Activated naive CD4-positive, alpha-beta T cell treated with anti-CD3 and anti-CD28 coated beads, Interleukin-2, amount 50 U/mL, for 24 hours (primary cell): Measurements from ENCODE around the gene HSD11B1L.

Source experiments
- H3K27ac Mint-ChIP-seq: one replicate; pipeline ENCODE4 v1.8.0; 2021; ENCODE audit warnings: mild to moderate bottlenecking, mixed read lengths
- H3K27me3 Mint-ChIP-seq: one replicate; pipeline ENCODE4 v1.8.0; 2021; ENCODE audit warnings: mixed read lengths
- H3K36me3 Mint-ChIP-seq: one replicate; pipeline ENCODE4 v1.8.0; 2021; ENCODE audit warnings: mixed read lengths
- H3K4me1 Mint-ChIP-seq: one replicate; pipeline ENCODE4 v1.8.0; 2021; ENCODE audit warnings: mixed read lengths
- H3K4me3 Mint-ChIP-seq: one replicate; pipeline ENCODE4 v1.8.0; 2021; ENCODE audit warnings: mild to moderate bottlenecking, mixed read lengths
- H3K9me3 Mint-ChIP-seq: one replicate; pipeline ENCODE4 v1.8.0; 2021; ENCODE audit warnings: mixed read lengths

The HSD11B1L gene

GRCh38 chr19:5690125-5690954, 9.5 kb downstream of the HSD11B1L start, which contains the start of gene RPL36:
RPL36 (plus strand) TSS chr19:5690295; CDS start chr19:5690508, 213 bp downstream.
- H3K36me3 Mint-ChIP-seq: peaks cover 14% of the 10 kb centered on the region

GRCh38 chr19:5690955-5691821, 10.4 kb downstream of the HSD11B1L start:
- Mint-ChIP-seq H3K36me3 (peaks cover 14% of the 10 kb centered on the region), H3K4me1 (peaks cover 11% of the 10 kb centered on the region), H3K27me3 (no peaks in the 10 kb centered on the region), H3K27ac (peak overlapping the region; percentile 99), H3K9me3 (no peaks in the 10 kb centered on the region), H3K4me3 (peak overlapping the region; percentile 98)

More at GRCh38 chr19:5690125-5690954, 9.5 kb downstream of the HSD11B1L start, which contains the start of gene RPL36:
- Mint-ChIP-seq H3K9me3 (no peaks in the 10 kb centered on the region), H3K4me3 (peak within 1 kb of the TSS; percentile 98), H3K27me3 (no peaks in the 10 kb centered on the region), H3K27ac (peak within 1 kb of the TSS; percentile 99), H3K4me1 (peaks cover 11% of the 10 kb centered on the region)

GRCh38 chr19:5691822-5692722, 11.2 kb downstream of the HSD11B1L start:
- Mint-ChIP-seq H3K4me3 (peak overlapping the region; percentile 98), H3K27ac (peak overlapping the region; percentile 99), H3K9me3 (no peaks in the 10 kb centered on the region), H3K36me3 (peaks cover 14% of the 10 kb centered on the region), H3K27me3 (no peaks in the 10 kb centered on the region), H3K4me1 (peaks cover 11% of the 10 kb centered on the region)

- H3K27ac Mint-ChIP-seq: peak overlapping the region; percentile 99
- H3K27me3 Mint-ChIP-seq: no peaks in the 10 kb centered on the region
- H3K4me1 Mint-ChIP-seq: peaks cover 11% of the 10 kb centered on the region
- H3K36me3 Mint-ChIP-seq: peaks cover 14% of the 10 kb centered on the region
- H3K4me3 Mint-ChIP-seq: peak overlapping the region; percentile 98
- no peaks in the 10 kb centered on the region for H3K9me3 Mint-ChIP-seq
Measured at GRCh38 chr19:5692723-5693194, 11.9 kb downstream of the HSD11B1L start.

GRCh38 chr19:5693195-5694166, 12.7 kb downstream of the HSD11B1L start:
- Mint-ChIP-seq H3K36me3 (peaks cover 14% of the 10 kb centered on the region), H3K4me1 (peaks cover 5% of the 10 kb centered on the region), H3K4me3 (peak overlapping the region; percentile 98)

GRCh38 chr19:5694167-5694955, 13.5 kb downstream of the HSD11B1L start:
- Mint-ChIP-seq H3K4me3 (peak overlapping the region; percentile 44), H3K27me3 (no peaks in the 10 kb centered on the region), H3K4me1 (peaks cover 4% of the 10 kb centered on the region), H3K36me3 (peaks cover 14% of the 10 kb centered on the region), H3K9me3 (no peaks in the 10 kb centered on the region), H3K27ac (peak overlapping the region; percentile 86)

More at GRCh38 chr19:5693195-5694166, 12.7 kb downstream of the HSD11B1L start:
- Mint-ChIP-seq H3K27me3 (no peaks in the 10 kb centered on the region), H3K9me3 (no peaks in the 10 kb centered on the region), H3K27ac (peak overlapping the region; percentile 99)

GRCh38 chr19:5694956-5695648, 14.3 kb downstream of the HSD11B1L start:
- no peaks in the 10 kb centered on the region for H3K4me1 Mint-ChIP-seq
- H3K27me3 Mint-ChIP-seq: no peaks in the 10 kb centered on the region
- no peak overlapping the region for H3K27ac Mint-ChIP-seq
- no peak overlapping the region for H3K4me3 Mint-ChIP-seq
- H3K9me3 Mint-ChIP-seq: no peaks in the 10 kb centered on the region
- peaks cover 14% of the 10 kb centered on the region for H3K36me3 Mint-ChIP-seq

GRCh38 chr19:5695649-5696195, 14.9 kb downstream of the HSD11B1L start:
- H3K36me3 Mint-ChIP-seq: peaks cover 10% of the 10 kb centered on the region
- no peaks in the 10 kb centered on the region for H3K4me1 Mint-ChIP-seq
- no peak overlapping the region for H3K4me3 Mint-ChIP-seq
- no peaks in the 10 kb centered on the region for H3K27me3 Mint-ChIP-seq
- no peak overlapping the region for H3K27ac Mint-ChIP-seq
- no peaks in the 10 kb centered on the region for H3K9me3 Mint-ChIP-seq

GRCh38 chr19:5696196-5697021, 15.6 kb downstream of the HSD11B1L start:
- Mint-ChIP-seq H3K27me3 (no peaks in the 10 kb centered on the region), H3K4me1 (no peaks in the 10 kb centered on the region), H3K36me3 (peaks cover 8% of the 10 kb centered on the region), H3K9me3 (no peaks in the 10 kb centered on the region), H3K4me3 (no peak overlapping the region), H3K27ac (peak overlapping the region; percentile 62)

- no peaks in the 10 kb centered on the region for H3K27me3 Mint-ChIP-seq
- H3K4me1 Mint-ChIP-seq: no peaks in the 10 kb centered on the region
- no peaks in the 10 kb centered on the region for H3K9me3 Mint-ChIP-seq
- H3K36me3 Mint-ChIP-seq: peaks cover 8% of the 10 kb centered on the region
- no peak overlapping the region for H3K27ac Mint-ChIP-seq
- H3K4me3 Mint-ChIP-seq: no peak overlapping the region
Measured at GRCh38 chr19:5697022-5697889, 16.4 kb downstream of the HSD11B1L start.

GRCh38 chr19:5697890-5698634, 17.2 kb downstream of the HSD11B1L start:
- Mint-ChIP-seq H3K4me3 (no peak overlapping the region), H3K27ac (no peak overlapping the region), H3K9me3 (no peaks in the 10 kb centered on the region), H3K27me3 (no peaks in the 10 kb centered on the region), H3K4me1 (no peaks in the 10 kb centered on the region), H3K36me3 (peaks cover 6% of the 10 kb centered on the region)
